ENCODE measurements around the gene HOXA2. TPM values are rescaled to one million over a fixed set of nuclear protein-coding genes. Genes with fewer than 3 reads are reported as not detected.

HOXA2 gene
- total RNA-seq, 4 donors from 2014 or later, result 3.1 to 7.0 (median 5.0) TPM

DNA sequence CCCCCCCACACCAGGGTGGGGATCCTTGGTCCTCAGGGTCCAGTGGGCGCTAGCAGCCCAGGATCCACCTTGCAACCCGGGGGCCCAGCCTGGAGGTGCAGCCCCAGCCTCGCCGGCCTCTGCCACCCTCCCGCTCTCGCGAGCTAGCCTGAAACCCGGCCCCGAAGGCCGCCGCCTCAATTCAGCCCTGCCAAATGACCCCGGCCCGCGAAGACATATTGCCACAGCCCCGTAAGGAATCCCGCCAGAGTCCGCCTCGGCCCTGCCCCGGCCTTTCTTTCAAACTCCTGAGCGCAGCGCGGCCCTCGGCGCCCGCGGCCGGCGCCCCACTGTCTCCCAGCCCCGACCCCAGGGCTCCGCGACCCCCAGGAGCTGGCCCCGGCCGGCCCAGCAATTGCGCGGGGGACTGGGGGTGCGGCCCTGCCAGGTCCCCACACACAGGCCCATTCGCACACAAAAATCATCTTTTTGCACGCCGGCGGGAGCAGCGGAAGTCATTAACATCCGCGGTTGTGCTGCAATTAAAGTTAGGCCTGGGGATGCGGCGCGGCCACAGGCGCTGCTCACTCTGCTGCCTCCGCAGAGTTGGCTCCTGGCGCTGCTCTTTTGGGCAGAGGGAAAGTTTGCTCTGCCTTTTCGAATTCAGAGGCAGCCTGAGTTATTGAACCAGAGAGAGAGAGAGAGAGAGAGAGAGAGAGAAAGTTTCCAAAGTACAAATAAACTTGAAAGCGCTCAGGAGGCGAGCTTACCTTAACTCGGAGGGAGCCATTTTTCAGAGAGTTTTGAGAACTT is 37.0 kb upstream of the HOXA2 start:
- Histone ChIP-seq H3K27ac (peak overlapping the region; percentile 90 to 100 (median 98)), H3K4me1 (peaks cover 12 to 74% (median 12%) of the 10 kb centered on the region in 3 donors), H3K9me3 (no peaks in the 10 kb centered on the region), H3K36me3 (no peaks in the 10 kb centered on the region), H3K27me3 (no peaks in the 10 kb centered on the region), H3K4me3 (peak overlapping the region; percentile 31 to 94)
- WGBS, 2 donors (ENCODE audit: low coverage in 1 of 2), result 19 to 35% methylated on average over 3 to 8 of the region's 53 CpGs
- no peak for ATAC-seq
- TF ChIP-seq POLR2A (IDR thresholded peaks at IDR 0.05) (peak in 1 of 2 donors; percentile 14), POLR2AphosphoS5 (IDR thresholded peaks at IDR 0.05) (no peak)

DNA sequence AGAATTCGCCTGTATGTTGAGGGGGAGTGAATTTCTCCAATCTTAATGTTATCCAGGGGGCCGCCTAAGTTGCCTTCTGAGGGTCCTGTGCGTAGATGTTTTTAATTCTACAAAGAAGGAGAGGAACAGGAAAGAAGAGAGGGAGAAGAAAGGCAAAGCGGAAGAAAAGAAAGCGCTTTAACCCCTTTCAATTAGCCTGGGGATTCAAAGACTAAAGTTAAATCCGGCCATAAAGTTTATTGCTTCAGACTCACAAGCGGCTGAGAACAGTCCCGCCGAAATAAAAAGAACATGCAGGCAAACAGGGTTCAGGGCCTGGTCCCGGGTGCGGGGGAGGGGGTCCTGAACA is 36.5 kb upstream of the HOXA2 start:
- Histone ChIP-seq H3K27ac (peak overlapping the region; percentile 90 to 100 (median 98)), H3K9me3 (no peaks in the 10 kb centered on the region), H3K4me1 (peaks cover 12 to 75% (median 12%) of the 10 kb centered on the region in 3 donors), H3K27me3 (no peaks in the 10 kb centered on the region), H3K4me3 (peak overlapping the region; percentile 31 to 94), H3K36me3 (no peaks in the 10 kb centered on the region)
- ATAC-seq, result no peak
- 34 to 38% methylated on average over 3 to 5 of the region's 11 CpGs for WGBS, 2 donors (ENCODE audit: low coverage in 1 of 2)
- TF ChIP-seq POLR2AphosphoS5 (IDR thresholded peaks at IDR 0.05), result no peak
- no peak for TF ChIP-seq EP300 (IDR thresholded peaks at IDR 0.05)
- TF ChIP-seq CTCF (IDR thresholded peaks at IDR 0.05), result no peak
- TF ChIP-seq POLR2A (IDR thresholded peaks at IDR 0.05), result no peak

DNA sequence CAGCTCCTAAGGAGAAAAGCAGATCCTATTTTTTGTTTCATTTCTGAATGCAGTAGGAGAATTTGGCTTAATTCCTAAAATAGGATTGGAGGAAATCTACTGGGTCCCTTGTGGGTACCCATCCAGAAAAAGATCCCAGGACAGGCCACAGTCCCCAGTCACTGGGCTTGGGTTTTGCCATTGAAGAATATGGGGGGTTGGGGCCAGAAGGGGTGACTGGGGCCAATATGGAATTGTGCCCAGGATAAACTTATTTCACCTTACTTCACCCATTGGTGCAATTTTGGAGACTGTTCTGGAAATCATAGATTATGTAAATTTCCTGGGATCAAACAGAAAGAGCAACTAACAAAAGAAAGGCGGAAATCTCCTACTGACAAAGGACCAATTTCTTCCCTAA is 36.0 kb upstream of the HOXA2 start:
- 40 to 64% methylated on average over 1 of the region's 1 CpG for WGBS, 2 donors (ENCODE audit: low coverage in 1 of 2)
- H3K9me3 ChIP-seq, result no peaks in the 10 kb centered on the region
- H3K27me3 ChIP-seq, result no peaks in the 10 kb centered on the region
- ATAC-seq, result no peak
- H3K27ac ChIP-seq, result peak overlapping the region; percentile 90 to 100 (median 98)
- TF ChIP-seq POLR2AphosphoS5 (IDR thresholded peaks at IDR 0.05), result no peak
- no peak for TF ChIP-seq EP300 (IDR thresholded peaks at IDR 0.05)
- TF ChIP-seq CTCF (IDR thresholded peaks at IDR 0.05), result no peak
- TF ChIP-seq POLR2A (IDR thresholded peaks at IDR 0.05), result no peak
- H3K36me3 ChIP-seq, result no peaks in the 10 kb centered on the region
- peaks cover 12 to 76% (median 12%) of the 10 kb centered on the region in 3 donors for H3K4me1 ChIP-seq
- H3K4me3 ChIP-seq, result peak overlapping the region; percentile 31 to 94

- no peak for TF ChIP-seq POLR2A (IDR thresholded peaks at IDR 0.05)
- TF ChIP-seq EP300 (IDR thresholded peaks at IDR 0.05), result no peak
- TF ChIP-seq CTCF (IDR thresholded peaks at IDR 0.05), result no peak
- peak; percentile 45 for TF ChIP-seq POLR2AphosphoS5 (IDR thresholded peaks at IDR 0.05)
- H3K4me3 ChIP-seq, result no peak overlapping the region
- 47 to 63% methylated on average over 2 of the region's 2 CpGs for WGBS, 2 donors (ENCODE audit: low coverage in 1 of 2)
Measured at GRCh38 chr7:27137640-27138315, 35.3 kb upstream of the HOXA2 start.

GRCh38 chr7:27134392-27134791 is 31.9 kb upstream of the HOXA2 start:
- TF ChIP-seq POLR2A (IDR thresholded peaks at IDR 0.05) (no peak), POLR2AphosphoS5 (IDR thresholded peaks at IDR 0.05) (peak; percentile 54)
- WGBS, 2 donors (ENCODE audit: low coverage in 1 of 2), result 0 to 7% methylated on average over 2 of the region's 2 CpGs
- Histone ChIP-seq H3K9me3 (no peaks in the 10 kb centered on the region), H3K36me3 (no peaks in the 10 kb centered on the region), H3K4me3 (no peak overlapping the region), H3K27me3 (no peaks in the 10 kb centered on the region), H3K4me1 (peaks cover 15 to 88% (median 16%) of the 10 kb centered on the region in 3 donors), H3K27ac (peak overlapping the region; percentile 58 to 99 (median 86))
- peak; percentile 16 for ATAC-seq

More at GRCh38 chr7:27137640-27138315, 35.3 kb upstream of the HOXA2 start:
- peak overlapping the region; percentile 90 to 100 (median 98) for H3K27ac ChIP-seq
- peaks cover 12 to 83% (median 12%) of the 10 kb centered on the region in 3 donors for H3K4me1 ChIP-seq
- no peaks in the 10 kb centered on the region for H3K9me3 ChIP-seq
- no peaks in the 10 kb centered on the region for H3K27me3 ChIP-seq
- no peaks in the 10 kb centered on the region for H3K36me3 ChIP-seq
- ATAC-seq, result no peak
